ENCODE measurements around the gene GPR155.

Gene GPR155

GRCh38 chr2:174477759-174478158, 9.1 kb downstream of the GPR155 start:
- no peak for DNase-seq
- Histone ChIP-seq H4K8ac (ENCODE audit: low read length) (no peak overlapping the region), H3K14ac (ENCODE audit: low read length in 2 of 2) (no peak overlapping the region), H2BK12ac (ENCODE audit: low read length in 2 of 2) (no peak overlapping the region), H2BK5ac (ENCODE audit: low read depth, low read length, poor library complexity, severe bottlenecking) (no peak overlapping the region), H3K4me1 (ENCODE audit: control insufficient read depth, insufficient read depth, low read depth, low read length) (peaks cover 2% of the 10 kb centered on the region), H3K36me3 (ENCODE audit: control insufficient read depth in 1 of 2, insufficient read depth in 2 of 2, low read depth in 1 of 2, low read length in 2 of 2) (peaks cover 0 to 3% of the 10 kb centered on the region in 2 experiments), H4K91ac (ENCODE audit: low read length) (no peak overlapping the region), H2AK5ac (ENCODE audit: low read length, severe bottlenecking) (no peak overlapping the region), H2BK120ac (ENCODE audit: low read depth, low read length) (no peak overlapping the region), H3K79me1 (replicated peaks; ENCODE audit: low read length, poor library complexity, severe bottlenecking) (no peaks in the 10 kb centered on the region), H2AFZ (ENCODE audit: low read depth, low read length) (no peak overlapping the region), H3K27ac (ENCODE audit: low read length, poor library complexity, severe bottlenecking) (no peak overlapping the region), H3K27me3 (ENCODE audit: control insufficient read depth in 1 of 2, insufficient read depth in 1 of 2, low read length in 2 of 2) (no peaks in the 10 kb centered on the region), H2BK15ac (ENCODE audit: low read depth, poor library complexity, severe bottlenecking) (no peak overlapping the region), H3K4ac (ENCODE audit: low read depth in 1 of 2, low read length in 2 of 2) (no peak overlapping the region), H3K9me3 (ENCODE audit: control insufficient read depth, low read length) (no peaks in the 10 kb centered on the region), H3K9ac (ENCODE audit: low read length) (no peak overlapping the region), H3K18ac (ENCODE audit: low read depth in 1 of 2, low read length in 2 of 2) (no peak overlapping the region), H3K4me3 (ENCODE audit: insufficient read depth in 1 of 2, low read depth in 1 of 2, low read length in 2 of 2) (no peak overlapping the region), H3K23ac (ENCODE audit: low read length in 2 of 2) (no peak overlapping the region), H3K4me2 (ENCODE audit: low read length, poor library complexity, severe bottlenecking) (no peak overlapping the region)
- no CpG with 5 or more reads among the region's 1 CpG for WGBS

- no peak overlapping the region for H3K18ac ChIP-seq (ENCODE audit: low read depth in 1 of 2, low read length in 2 of 2)
- H3K36me3 ChIP-seq (ENCODE audit: control insufficient read depth in 1 of 2, insufficient read depth in 2 of 2, low read depth in 1 of 2, low read length in 2 of 2), result no peaks in the 10 kb centered on the region
- no peak overlapping the region for H3K27ac ChIP-seq (ENCODE audit: low read length, poor library complexity, severe bottlenecking)
- peaks cover 2% of the 10 kb centered on the region for H3K4me1 ChIP-seq (ENCODE audit: control insufficient read depth, insufficient read depth, low read depth, low read length)
- no peak overlapping the region for H2BK5ac ChIP-seq (ENCODE audit: low read depth, low read length, poor library complexity, severe bottlenecking)
- no peak overlapping the region for H3K14ac ChIP-seq (ENCODE audit: low read length in 2 of 2)
- H4K91ac ChIP-seq (ENCODE audit: low read length), result no peak overlapping the region
- no peak overlapping the region for H3K4me2 ChIP-seq (ENCODE audit: low read length, poor library complexity, severe bottlenecking)
- H2AK5ac ChIP-seq (ENCODE audit: low read length, severe bottlenecking), result no peak overlapping the region
- no peaks in the 10 kb centered on the region for H3K79me1 ChIP-seq (replicated peaks; ENCODE audit: low read length, poor library complexity, severe bottlenecking)
- 81% methylated on average over 3 of the region's 3 CpGs for WGBS
- no peak overlapping the region for H2AFZ ChIP-seq (ENCODE audit: low read depth, low read length)
- H2BK15ac ChIP-seq (ENCODE audit: low read depth, poor library complexity, severe bottlenecking), result no peak overlapping the region
- no peak overlapping the region for H2BK12ac ChIP-seq (ENCODE audit: low read length in 2 of 2)
- H2BK120ac ChIP-seq (ENCODE audit: low read depth, low read length), result no peak overlapping the region
- no peaks in the 10 kb centered on the region for H3K27me3 ChIP-seq (ENCODE audit: control insufficient read depth in 1 of 2, insufficient read depth in 1 of 2, low read length in 2 of 2)
- H3K9ac ChIP-seq (ENCODE audit: low read length), result peak overlapping the region; percentile 22
- no peak overlapping the region for H3K23ac ChIP-seq (ENCODE audit: low read length in 2 of 2)
- no peak overlapping the region for H3K4me3 ChIP-seq (ENCODE audit: insufficient read depth in 1 of 2, low read depth in 1 of 2, low read length in 2 of 2)
- no peak overlapping the region for H3K4ac ChIP-seq (ENCODE audit: low read depth in 1 of 2, low read length in 2 of 2)
- H3K9me3 ChIP-seq (ENCODE audit: control insufficient read depth, low read length), result no peaks in the 10 kb centered on the region
- H4K8ac ChIP-seq (ENCODE audit: low read length), result no peak overlapping the region
- DNase-seq, result peak; percentile 18
These were observed 13.0 kb downstream of the GPR155 start for GRCh38 chr2:174473796-174474195.

GRCh38 chr2:174465327-174465726, 21.5 kb downstream of the GPR155 start:
- no peak overlapping the region for H2AK5ac ChIP-seq (ENCODE audit: low read length, severe bottlenecking)
- WGBS, result 92% methylated on average over 4 of the region's 4 CpGs
- no peaks in the 10 kb centered on the region for H3K36me3 ChIP-seq (ENCODE audit: control insufficient read depth in 1 of 2, insufficient read depth in 2 of 2, low read depth in 1 of 2, low read length in 2 of 2)
- H3K23ac ChIP-seq (ENCODE audit: low read length in 2 of 2), result no peak overlapping the region
- H3K4me3 ChIP-seq (ENCODE audit: insufficient read depth in 1 of 2, low read depth in 1 of 2, low read length in 2 of 2), result no peak overlapping the region
- H3K4me2 ChIP-seq (ENCODE audit: low read length, poor library complexity, severe bottlenecking), result no peak overlapping the region
- H3K4me1 ChIP-seq (ENCODE audit: control insufficient read depth, insufficient read depth, low read depth, low read length), result no peaks in the 10 kb centered on the region
- no peak overlapping the region for H2BK120ac ChIP-seq (ENCODE audit: low read depth, low read length)
- H3K79me1 ChIP-seq (replicated peaks; ENCODE audit: low read length, poor library complexity, severe bottlenecking), result no peaks in the 10 kb centered on the region
- DNase-seq, result peak; percentile 21
- H3K27me3 ChIP-seq (ENCODE audit: control insufficient read depth in 1 of 2, insufficient read depth in 1 of 2, low read length in 2 of 2), result no peaks in the 10 kb centered on the region
- no peaks in the 10 kb centered on the region for H3K9me3 ChIP-seq (ENCODE audit: control insufficient read depth, low read length)
- H4K8ac ChIP-seq (ENCODE audit: low read length), result no peak overlapping the region
- H3K27ac ChIP-seq (ENCODE audit: low read length, poor library complexity, severe bottlenecking), result no peak overlapping the region
- H3K9ac ChIP-seq (ENCODE audit: low read length), result no peak overlapping the region
- H2BK12ac ChIP-seq (ENCODE audit: low read length in 2 of 2), result no peak overlapping the region
- H2BK5ac ChIP-seq (ENCODE audit: low read depth, low read length, poor library complexity, severe bottlenecking), result no peak overlapping the region
- H3K14ac ChIP-seq (ENCODE audit: low read length in 2 of 2), result no peak overlapping the region
- H4K91ac ChIP-seq (ENCODE audit: low read length), result no peak overlapping the region
- no peak overlapping the region for H2BK15ac ChIP-seq (ENCODE audit: low read depth, poor library complexity, severe bottlenecking)
- H3K18ac ChIP-seq (ENCODE audit: low read depth in 1 of 2, low read length in 2 of 2), result no peak overlapping the region
- no peak overlapping the region for H2AFZ ChIP-seq (ENCODE audit: low read depth, low read length)
- H3K4ac ChIP-seq (ENCODE audit: low read depth in 1 of 2, low read length in 2 of 2), result no peak overlapping the region

GRCh38 chr2:174461221-174461620, 25.6 kb downstream of the GPR155 start:
- Histone ChIP-seq H3K79me1 (replicated peaks; ENCODE audit: low read length, poor library complexity, severe bottlenecking) (no peaks in the 10 kb centered on the region), H3K23ac (ENCODE audit: low read length in 2 of 2) (no peak overlapping the region), H2BK12ac (ENCODE audit: low read length in 2 of 2) (no peak overlapping the region), H3K4me2 (ENCODE audit: low read length, poor library complexity, severe bottlenecking) (no peak overlapping the region), H2BK5ac (ENCODE audit: low read depth, low read length, poor library complexity, severe bottlenecking) (no peak overlapping the region), H3K14ac (ENCODE audit: low read length in 2 of 2) (no peak overlapping the region), H3K9me3 (ENCODE audit: control insufficient read depth, low read length) (no peaks in the 10 kb centered on the region), H2BK15ac (ENCODE audit: low read depth, poor library complexity, severe bottlenecking) (no peak overlapping the region), H3K4me3 (ENCODE audit: insufficient read depth in 1 of 2, low read depth in 1 of 2, low read length in 2 of 2) (no peak overlapping the region), H4K91ac (ENCODE audit: low read length) (no peak overlapping the region), H3K27me3 (ENCODE audit: control insufficient read depth in 1 of 2, insufficient read depth in 1 of 2, low read length in 2 of 2) (no peaks in the 10 kb centered on the region), H3K18ac (ENCODE audit: low read depth in 1 of 2, low read length in 2 of 2) (no peak overlapping the region), H3K4ac (ENCODE audit: low read depth in 1 of 2, low read length in 2 of 2) (no peak overlapping the region), H4K8ac (ENCODE audit: low read length) (no peak overlapping the region), H2BK120ac (ENCODE audit: low read depth, low read length) (no peak overlapping the region), H3K36me3 (ENCODE audit: control insufficient read depth in 1 of 2, insufficient read depth in 2 of 2, low read depth in 1 of 2, low read length in 2 of 2) (peaks cover 0 to 3% of the 10 kb centered on the region in 2 experiments), H2AK5ac (ENCODE audit: low read length, severe bottlenecking) (no peak overlapping the region), H3K27ac (ENCODE audit: low read length, poor library complexity, severe bottlenecking) (no peak overlapping the region), H3K4me1 (ENCODE audit: control insufficient read depth, insufficient read depth, low read depth, low read length) (no peaks in the 10 kb centered on the region), H3K9ac (ENCODE audit: low read length) (no peak overlapping the region), H2AFZ (ENCODE audit: low read depth, low read length) (no peak overlapping the region)
- 100% methylated on average over 1 of the region's 1 CpG for WGBS
- no peak for DNase-seq
